ENCODE measurements around the gene MREG.

MREG gene

DNA sequence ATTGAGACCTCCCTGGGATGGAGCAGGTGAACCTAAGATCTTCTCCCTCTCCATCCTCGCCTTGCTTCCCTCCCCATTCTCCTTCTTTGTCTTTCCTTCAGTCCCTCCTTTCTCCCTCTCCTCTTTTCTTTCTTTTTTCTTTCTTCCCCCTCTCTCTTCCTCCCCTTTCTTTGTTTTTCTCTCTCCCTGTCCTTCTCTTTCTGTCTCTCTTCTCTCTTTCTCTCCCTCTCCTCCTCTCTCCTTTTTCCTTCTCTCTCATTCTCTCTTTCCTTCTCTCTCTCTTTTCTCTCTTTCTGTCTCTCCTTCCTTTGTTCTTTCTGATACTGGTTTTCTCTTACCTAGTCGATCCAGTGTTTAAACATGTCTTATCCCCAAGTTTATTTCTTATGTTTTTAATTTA lies 10.7 kb downstream of the MREG start:
- H3K79me2 ChIP-seq (ENCODE audit: insufficient read depth, low read length): no peaks in the 10 kb centered on the region
- no peak overlapping the region for H3K4me3 ChIP-seq (ENCODE audit: low read depth, low read length, poor library complexity, severe bottlenecking)
- no peaks in the 10 kb centered on the region for H4K20me1 ChIP-seq (ENCODE audit: insufficient read depth, low read length)
- H3K36me3 ChIP-seq (ENCODE audit: insufficient read depth, low read length): no peaks in the 10 kb centered on the region
- H3K27me3 ChIP-seq (ENCODE audit: insufficient read depth, low read length): no peaks in the 10 kb centered on the region
- no peaks in the 10 kb centered on the region for H3K4me1 ChIP-seq (ENCODE audit: insufficient read depth, low read length, severe bottlenecking)
- no peaks in the 10 kb centered on the region for H3K9me3 ChIP-seq (ENCODE audit: low read length)
- no peaks in the 10 kb centered on the region for H3K9me2 ChIP-seq (ENCODE audit: low read depth, low read length)
- TF ChIP-seq, protein P1, sequence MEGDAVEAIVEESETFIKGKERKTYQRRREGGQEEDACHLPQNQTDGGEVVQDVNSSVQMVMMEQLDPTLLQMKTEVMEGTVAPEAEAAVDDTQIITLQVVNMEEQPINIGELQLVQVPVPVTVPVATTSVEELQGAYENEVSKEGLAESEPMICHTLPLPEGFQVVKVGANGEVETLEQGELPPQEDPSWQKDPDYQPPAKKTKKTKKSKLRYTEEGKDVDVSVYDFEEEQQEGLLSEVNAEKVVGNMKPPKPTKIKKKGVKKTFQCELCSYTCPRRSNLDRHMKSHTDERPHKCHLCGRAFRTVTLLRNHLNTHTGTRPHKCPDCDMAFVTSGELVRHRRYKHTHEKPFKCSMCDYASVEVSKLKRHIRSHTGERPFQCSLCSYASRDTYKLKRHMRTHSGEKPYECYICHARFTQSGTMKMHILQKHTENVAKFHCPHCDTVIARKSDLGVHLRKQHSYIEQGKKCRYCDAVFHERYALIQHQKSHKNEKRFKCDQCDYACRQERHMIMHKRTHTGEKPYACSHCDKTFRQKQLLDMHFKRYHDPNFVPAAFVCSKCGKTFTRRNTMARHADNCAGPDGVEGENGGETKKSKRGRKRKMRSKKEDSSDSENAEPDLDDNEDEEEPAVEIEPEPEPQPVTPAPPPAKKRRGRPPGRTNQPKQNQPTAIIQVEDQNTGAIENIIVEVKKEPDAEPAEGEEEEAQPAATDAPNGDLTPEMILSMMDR (IDR thresholded peaks at IDR 0.05; ENCODE audit: low read length): no peak
- H3K4me2 ChIP-seq (ENCODE audit: low read length): no peak overlapping the region
- H3K27ac ChIP-seq (ENCODE audit: low read depth, low read length, poor library complexity, severe bottlenecking): no peak overlapping the region
- H3F3A ChIP-seq (ENCODE audit: insufficient read depth, low read length): no peaks in the 10 kb centered on the region
- no peak overlapping the region for H3K9ac ChIP-seq (ENCODE audit: low read length)
- no peak overlapping the region for H2AFZ ChIP-seq (ENCODE audit: low read length)

DNA sequence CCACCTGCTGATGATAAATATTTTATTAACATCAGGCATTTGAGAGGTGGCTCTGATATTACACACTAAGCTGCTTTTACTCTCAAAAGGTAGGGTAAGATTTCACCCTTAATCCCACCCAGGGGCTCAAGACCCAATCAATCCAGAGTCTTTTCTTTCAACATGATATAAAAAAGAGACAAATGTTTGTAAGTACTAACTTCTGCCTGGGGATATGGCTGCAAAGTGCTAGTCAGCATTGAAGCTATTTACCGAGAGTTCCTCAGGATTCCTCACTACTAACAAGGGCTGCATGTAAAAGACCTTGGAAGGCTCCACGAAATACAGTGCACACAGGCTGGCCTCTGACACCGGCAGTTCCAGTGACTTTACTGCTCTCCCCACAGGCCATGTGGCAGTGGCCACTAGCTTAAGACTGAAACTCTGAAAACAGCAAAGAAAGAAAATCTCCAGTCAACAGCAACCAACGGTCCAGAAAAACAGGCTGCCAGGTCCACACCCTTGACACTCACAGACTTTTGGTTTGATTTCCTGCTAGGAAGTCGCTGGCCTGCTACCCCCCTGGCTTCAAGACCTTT lies 11.2 kb downstream of the MREG start:
- TF ChIP-seq, protein P1 (IDR thresholded peaks at IDR 0.05; ENCODE audit: low read length): no peak
- TF ChIP-seq EZH2 (IDR thresholded peaks at IDR 0.05; ENCODE audit: borderline replicate concordance, low read length): no peak
- H3K4me2 ChIP-seq (ENCODE audit: low read length): no peak overlapping the region
- H3K9me2 ChIP-seq (ENCODE audit: low read depth, low read length): no peaks in the 10 kb centered on the region
- H2AFZ ChIP-seq (ENCODE audit: low read length): no peak overlapping the region
- H3K4me3 ChIP-seq (ENCODE audit: low read depth, low read length, poor library complexity, severe bottlenecking): no peak overlapping the region
- no peaks in the 10 kb centered on the region for H3F3A ChIP-seq (ENCODE audit: insufficient read depth, low read length)
- H3K27me3 ChIP-seq (ENCODE audit: insufficient read depth, low read length): no peaks in the 10 kb centered on the region
- no peaks in the 10 kb centered on the region for H4K20me1 ChIP-seq (ENCODE audit: insufficient read depth, low read length)
- H3K9me3 ChIP-seq (ENCODE audit: low read length): no peaks in the 10 kb centered on the region
- no peaks in the 10 kb centered on the region for H3K36me3 ChIP-seq (ENCODE audit: insufficient read depth, low read length)
- no peaks in the 10 kb centered on the region for H3K4me1 ChIP-seq (ENCODE audit: insufficient read depth, low read length, severe bottlenecking)
- no peak overlapping the region for H3K27ac ChIP-seq (ENCODE audit: low read depth, low read length, poor library complexity, severe bottlenecking)
- no peak overlapping the region for H3K9ac ChIP-seq (ENCODE audit: low read length)
- no peaks in the 10 kb centered on the region for H3K79me2 ChIP-seq (ENCODE audit: insufficient read depth, low read length)

- Histone ChIP-seq H3K4me1 (ENCODE audit: insufficient read depth, low read length, severe bottlenecking) (no peaks in the 10 kb centered on the region), H3K9me2 (ENCODE audit: low read depth, low read length) (no peaks in the 10 kb centered on the region), H3K27me3 (ENCODE audit: insufficient read depth, low read length) (no peaks in the 10 kb centered on the region), H3K36me3 (ENCODE audit: insufficient read depth, low read length) (no peaks in the 10 kb centered on the region), H3F3A (ENCODE audit: insufficient read depth, low read length) (no peaks in the 10 kb centered on the region), H3K4me2 (ENCODE audit: low read length) (no peak overlapping the region), H3K4me3 (ENCODE audit: low read depth, low read length, poor library complexity, severe bottlenecking) (no peak overlapping the region), H3K9ac (ENCODE audit: low read length) (no peak overlapping the region), H3K9me3 (ENCODE audit: low read length) (no peaks in the 10 kb centered on the region), H3K79me2 (ENCODE audit: insufficient read depth, low read length) (no peaks in the 10 kb centered on the region), H3K27ac (ENCODE audit: low read depth, low read length, poor library complexity, severe bottlenecking) (no peak overlapping the region), H4K20me1 (ENCODE audit: insufficient read depth, low read length) (no peaks in the 10 kb centered on the region), H2AFZ (ENCODE audit: low read length) (no peak overlapping the region)
- TF ChIP-seq EZH2 (IDR thresholded peaks at IDR 0.05; ENCODE audit: borderline replicate concordance, low read length): no peak
- TF ChIP-seq, protein P1 (IDR thresholded peaks at IDR 0.05; ENCODE audit: low read length): no peak
Measured at GRCh38 chr2:216001216-216002100, 11.9 kb downstream of the MREG start.
